Amniotic stem cell (primary cell): ENCODE results near the gene TMPRSS9.
"Not testable (repeated sequence)": the region's sequence is repeated elsewhere in the genome, so short reads cannot be mapped to it uniquely, and the experiment has no call there.

ENCODE experiments used
- DNase-seq: peaks from one replicate; lab custom pipeline; 2025; lab: John Stamatoyannopoulos, UW

TMPRSS9 gene

DNA sequence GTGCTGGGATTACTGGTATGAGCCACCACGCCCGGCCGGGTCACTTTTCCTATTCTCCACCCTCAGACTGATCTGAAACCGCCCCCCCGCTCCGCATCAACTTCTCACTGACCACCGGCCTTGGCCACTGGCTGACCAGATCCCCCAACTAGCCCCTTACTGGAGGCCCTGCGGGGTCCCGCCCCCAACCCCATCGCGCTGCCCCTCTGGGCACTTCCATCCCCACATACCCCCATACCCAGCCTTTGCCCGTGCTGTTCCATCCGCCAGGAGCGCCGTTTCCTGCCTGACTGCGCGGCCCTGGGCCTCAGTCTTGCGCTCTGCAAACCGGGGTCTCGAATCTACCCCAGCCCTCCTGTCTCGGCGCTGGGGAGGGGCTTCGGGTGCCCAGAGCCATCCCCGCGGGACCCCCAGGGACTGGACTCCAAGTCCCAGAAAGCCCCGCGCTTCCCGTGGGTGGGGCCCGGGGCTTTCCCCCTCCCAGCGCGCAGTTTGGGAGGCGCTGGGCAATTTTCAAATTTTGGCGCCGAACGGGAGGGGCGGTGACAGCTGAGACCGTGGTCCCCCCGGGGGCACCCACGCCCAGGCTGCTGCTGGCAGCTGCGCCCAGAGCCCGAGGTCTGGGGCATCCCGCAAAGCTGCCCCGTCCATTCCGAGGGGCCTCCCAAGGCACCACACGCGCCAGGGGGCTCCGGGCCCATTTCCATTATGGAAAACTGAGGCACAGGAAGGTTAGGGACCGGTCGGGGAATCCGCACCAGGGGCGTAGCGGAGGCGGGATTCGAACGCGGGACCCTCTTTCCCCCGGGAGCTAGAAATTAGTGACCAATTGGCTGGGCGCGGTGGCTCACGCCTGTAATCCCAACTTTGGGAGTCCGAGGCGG, 101.9 kb downstream of the TMPRSS9 start:
- DNase-seq = no peak

DNA sequence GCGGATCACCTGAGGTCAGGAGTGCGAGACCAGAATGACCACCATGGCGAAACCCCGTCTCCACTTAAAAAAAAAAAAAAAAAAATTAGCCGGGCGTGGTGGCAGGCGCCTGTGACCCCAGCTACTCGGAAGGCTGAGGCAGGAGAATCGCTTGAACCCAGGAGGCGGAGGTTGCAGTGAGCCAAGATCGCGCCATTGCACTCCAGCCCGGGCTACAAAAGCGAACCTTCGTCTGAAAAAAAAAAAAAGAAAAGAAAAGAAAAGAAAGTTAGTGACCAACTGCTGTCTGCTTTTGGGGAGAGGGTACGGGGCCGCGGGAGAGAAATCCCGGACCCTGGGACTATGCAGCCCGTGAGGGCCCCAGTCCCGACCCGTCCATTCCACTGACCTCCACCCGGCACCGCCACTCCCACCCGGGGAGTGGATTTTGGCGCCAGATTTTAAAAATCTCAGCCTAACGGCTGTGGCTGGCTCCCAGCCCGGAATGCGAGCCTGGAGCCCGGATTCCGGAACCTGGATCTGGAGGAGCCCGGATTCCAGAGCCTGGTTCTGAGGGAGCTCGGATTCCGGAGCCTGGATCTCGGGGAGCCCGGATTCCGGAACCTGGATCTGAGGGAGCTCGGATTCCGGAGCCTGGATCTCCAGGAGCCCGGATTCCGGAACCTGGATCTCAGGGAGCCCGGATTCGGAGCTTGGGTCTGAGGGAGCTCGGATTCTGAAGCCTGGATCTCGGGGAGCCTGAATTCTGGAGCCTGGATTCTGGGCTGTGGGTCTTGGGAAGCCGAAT, 102.8 kb downstream of the TMPRSS9 start:
- DNase-seq = peak; percentile 85

GRCh38 chr19:2463694-2464093, 103.6 kb downstream of the TMPRSS9 start:
- DNase-seq = not testable (repeated sequence)

GRCh38 chr19:2464389-2464788, 104.3 kb downstream of the TMPRSS9 start:
- DNase-seq = no peak

- DNase-seq = no peak
Observed at GRCh38 chr19:2468596-2468995, 108.5 kb downstream of the TMPRSS9 start.

DNA sequence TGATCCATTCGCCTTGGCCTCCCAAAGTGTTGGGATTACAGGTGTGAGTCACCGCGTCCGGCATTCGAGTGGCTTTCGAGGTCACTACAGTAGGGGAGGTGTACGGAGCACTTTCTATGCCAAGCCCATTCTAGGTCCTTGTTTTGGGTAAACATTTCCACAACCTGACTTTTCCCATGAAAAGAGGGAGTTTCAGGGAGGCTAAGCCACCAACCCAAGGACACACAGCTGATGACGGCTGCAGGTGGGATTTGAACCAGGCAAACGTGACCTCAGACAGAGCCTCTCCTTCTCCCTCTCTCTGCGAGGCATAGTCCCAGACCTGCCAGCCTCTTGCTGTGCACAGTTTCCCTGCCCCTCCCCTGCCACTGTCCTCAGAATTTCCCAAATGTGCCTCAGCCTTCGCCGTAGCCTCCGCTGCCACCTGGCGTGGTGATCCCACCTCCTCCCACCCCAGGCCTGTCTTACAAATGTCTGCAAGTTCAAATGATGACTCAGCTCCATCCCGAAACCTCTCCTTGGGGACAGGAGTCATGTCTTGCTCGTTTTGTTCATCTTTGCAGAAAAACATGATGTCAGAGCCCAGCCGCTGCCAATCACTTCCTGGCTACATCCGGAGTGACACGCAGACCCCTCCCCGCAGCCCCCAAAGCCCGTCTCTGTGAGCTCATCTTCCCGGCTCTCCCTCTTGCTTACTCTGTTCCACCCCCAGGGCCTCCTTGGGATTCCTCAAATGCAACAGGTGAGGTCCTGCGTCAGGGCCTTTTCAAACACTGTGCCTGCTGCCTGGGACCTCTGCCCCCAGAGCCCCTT, 109.2 kb downstream of the TMPRSS9 start:
- DNase-seq = no peak

- not testable (repeated sequence) for DNase-seq
Observed at GRCh38 chr19:2469915-2470200, 109.8 kb downstream of the TMPRSS9 start.

DNA sequence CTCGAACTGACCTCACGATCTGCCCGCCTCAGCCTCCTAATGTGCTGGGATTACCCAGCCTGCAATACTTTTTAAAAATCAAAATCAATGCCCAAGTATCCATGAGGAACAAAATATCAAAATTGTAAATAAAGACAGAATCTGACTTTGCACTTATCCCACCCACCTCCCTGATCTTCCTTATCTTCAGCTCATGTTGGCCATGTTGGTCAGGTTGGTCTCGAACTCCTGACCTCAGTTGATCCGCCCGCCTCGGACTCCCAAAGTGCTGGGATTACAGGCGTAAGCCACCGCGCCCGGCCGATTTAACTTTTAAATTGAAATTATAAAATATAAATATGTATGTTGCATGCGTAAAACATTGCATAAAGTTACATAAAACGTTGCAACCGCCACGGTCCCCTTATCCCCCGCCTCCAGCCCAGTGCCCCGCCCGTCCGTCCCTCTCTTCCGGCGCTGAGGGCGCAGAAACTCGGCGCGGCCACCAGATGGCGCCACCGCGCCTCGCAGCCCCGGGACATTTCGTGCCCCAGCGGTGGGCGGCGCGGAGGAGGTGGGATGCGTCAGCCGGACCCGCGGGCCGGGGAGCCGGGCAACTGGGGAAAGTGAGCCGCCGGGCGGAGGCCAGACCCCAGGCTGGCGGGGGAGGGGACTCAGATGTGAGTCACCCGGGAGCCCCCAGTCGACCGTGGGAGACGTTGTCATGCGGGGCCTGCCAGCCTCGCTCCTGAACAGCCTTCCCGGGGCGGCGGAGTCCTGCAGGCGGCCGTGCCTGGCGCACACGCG, 114.4 kb downstream of the TMPRSS9 start:
- DNase-seq = peak; percentile 81

DNA sequence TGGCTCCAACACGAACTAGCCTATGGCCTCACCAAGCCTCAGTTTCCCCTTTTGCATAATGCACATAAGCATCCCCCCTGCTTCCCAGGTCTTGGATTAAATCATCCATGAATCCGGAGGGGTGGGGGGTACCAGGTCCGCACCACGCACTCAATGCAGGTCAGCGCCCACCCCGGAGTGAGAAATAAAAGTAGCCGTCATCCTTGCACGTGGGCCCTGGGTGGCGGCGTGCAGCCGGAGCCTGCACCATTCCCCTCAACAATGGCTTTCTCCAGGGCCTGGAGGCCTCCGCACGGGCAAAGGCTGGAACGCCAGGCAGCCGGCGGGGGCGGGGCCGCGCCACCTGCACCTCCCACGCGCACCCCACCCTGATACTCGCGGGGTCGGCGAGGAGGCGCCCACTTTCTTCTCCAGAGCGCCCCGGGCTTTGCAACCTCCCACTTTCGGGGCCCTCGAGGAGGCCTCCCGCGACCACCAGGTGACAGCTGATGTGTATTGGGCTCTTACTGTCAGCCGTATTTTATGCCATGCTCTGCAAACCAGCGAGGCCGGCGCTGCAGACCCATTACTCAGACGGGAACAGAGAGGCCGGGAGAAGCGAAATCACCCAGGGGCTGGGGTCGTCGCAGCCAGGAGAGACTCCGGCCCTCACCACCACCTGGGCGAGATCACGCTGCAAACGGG, 115.1 kb downstream of the TMPRSS9 start:
- DNase-seq = no peak
